Chondrocyte (in vitro differentiated cells): Measurements from ENCODE around the gene ZNF418. TPM values are rescaled to one million over a fixed set of nuclear protein-coding genes. Genes with fewer than 3 reads are reported as not detected.
"Not testable (repeated sequence)": the region's sequence is repeated elsewhere in the genome, so short reads cannot be mapped to it uniquely, and the experiment has no call there.

Experiments used
- DNase-seq: peaks from one replicate; pipeline ENCODE4 v3.0.0; 2021; ENCODE audit warnings: mixed read lengths, low spot score
- H3K27ac Mint-ChIP-seq: one replicate; pipeline ENCODE4 v1.8.0; 2021; ENCODE audit warnings: mild to moderate bottlenecking, moderate library complexity, mixed read lengths; ENCODE audit not compliant: unreplicated experiment
- H3K27me3 Mint-ChIP-seq: 2 replicates; pipeline ENCODE4 v1.8.0; 2021; ENCODE audit warnings: low read depth, mixed read lengths
- H3K36me3 Mint-ChIP-seq: 2 replicates; pipeline ENCODE4 v1.8.0; 2021; ENCODE audit warnings: low read depth, mixed read lengths
- H3K4me1 Mint-ChIP-seq: 2 replicates; pipeline ENCODE4 v1.8.0; 2021; ENCODE audit warnings: low read depth, mild to moderate bottlenecking, mixed read lengths
- H3K4me3 Mint-ChIP-seq: one replicate; pipeline ENCODE4 v1.8.0; 2021; ENCODE audit warnings: mild to moderate bottlenecking, moderate library complexity, mixed read lengths; ENCODE audit not compliant: unreplicated experiment
- H3K9me3 Mint-ChIP-seq: 2 replicates; pipeline ENCODE4 v1.8.0; 2021; ENCODE audit warnings: low read depth, mixed read lengths
- CTCF ChIP-seq: fragments of 200-600 bp; sonication (generic); IDR thresholded peaks from 2 replicates; pipeline ENCODE4 v1.5.0; 2021; ENCODE audit warnings: antibody characterized with exemption, mild to moderate bottlenecking, moderate library complexity
- total RNA-seq: library from RNA; stranded (reverse); gene quantifications from 3 replicates; pipeline ENCODE4 v1.2.1, GENCODE V29; 2021

Gene ZNF418
- total RNA-seq, 1 donor from 2014 or later: 6.4 TPM

GRCh38 chr19:57914531-57914930, 20.7 kb downstream of the ZNF418 start:
- H3K4me3 Mint-ChIP-seq: peak overlapping the region; percentile 95
- no peak for DNase-seq
- H3K27ac Mint-ChIP-seq: no peak overlapping the region
- peaks cover 28% of the 10 kb centered on the region for H3K4me1 Mint-ChIP-seq
- H3K27me3 Mint-ChIP-seq: no peaks in the 10 kb centered on the region
- peaks cover 44% of the 10 kb centered on the region for H3K36me3 Mint-ChIP-seq
- peaks cover 27% of the 10 kb centered on the region for H3K9me3 Mint-ChIP-seq
- no peak for TF ChIP-seq CTCF

GRCh38 chr19:57907394-57907793, 27.8 kb downstream of the ZNF418 start:
- Mint-ChIP-seq H3K27ac (no peak overlapping the region), H3K4me3 (no peak overlapping the region), H3K4me1 (peaks cover 4% of the 10 kb centered on the region), H3K9me3 (peaks cover 28% of the 10 kb centered on the region), H3K27me3 (no peaks in the 10 kb centered on the region), H3K36me3 (peaks cover 52% of the 10 kb centered on the region)
- no peak for DNase-seq
- no peak for TF ChIP-seq CTCF

GRCh38 chr19:57905258-57905657, 29.9 kb downstream of the ZNF418 start:
- Mint-ChIP-seq H3K36me3 (peaks cover 34% of the 10 kb centered on the region), H3K4me1 (peaks cover 4% of the 10 kb centered on the region), H3K4me3 (no peak overlapping the region), H3K9me3 (peaks cover 14% of the 10 kb centered on the region), H3K27ac (no peak overlapping the region), H3K27me3 (no peaks in the 10 kb centered on the region)
- DNase-seq: no peak
- no peak for TF ChIP-seq CTCF

GRCh38 chr19:57903618-57904184, 31.5 kb downstream of the ZNF418 start:
- Mint-ChIP-seq H3K27ac (no peak overlapping the region), H3K27me3 (no peaks in the 10 kb centered on the region), H3K9me3 (peaks cover 9% of the 10 kb centered on the region)

GRCh38 chr19:57900311-57900710, 34.9 kb downstream of the ZNF418 start:
- no peaks in the 10 kb centered on the region for H3K9me3 Mint-ChIP-seq
- no peak overlapping the region for H3K27ac Mint-ChIP-seq
- DNase-seq: no peak
- peaks cover 4% of the 10 kb centered on the region for H3K4me1 Mint-ChIP-seq
- no peak overlapping the region for H3K4me3 Mint-ChIP-seq
- H3K27me3 Mint-ChIP-seq: no peaks in the 10 kb centered on the region
- TF ChIP-seq CTCF: no peak
- H3K36me3 Mint-ChIP-seq: peaks cover 3% of the 10 kb centered on the region

More at GRCh38 chr19:57903618-57904184, 31.5 kb downstream of the ZNF418 start:
- peaks cover 4% of the 10 kb centered on the region for H3K4me1 Mint-ChIP-seq
- TF ChIP-seq CTCF: peak; percentile 33
- peaks cover 25% of the 10 kb centered on the region for H3K36me3 Mint-ChIP-seq
- H3K4me3 Mint-ChIP-seq: no peak overlapping the region
- no peak for DNase-seq

GRCh38 chr19:57890706-57891105, 44.5 kb downstream of the ZNF418 start:
- Mint-ChIP-seq H3K27ac (peak overlapping the region; percentile 45), H3K4me1 (peaks cover 29% of the 10 kb centered on the region), H3K36me3 (peaks cover 12% of the 10 kb centered on the region), H3K9me3 (peaks cover 13% of the 10 kb centered on the region)
- H3K4me3 Mint-ChIP-seq, H3K27me3 Mint-ChIP-seq, DNase-seq: not testable (repeated sequence)
